Erythroblast (primary cell): ENCODE results near the gene CNTFR.

Source experiments
- GATA1 ChIP-seq: IDR thresholded peaks from 2 replicates; pipeline ENCODE4 v1.6.1; 2011; ENCODE audit warnings: low read depth, mild to moderate bottlenecking, control low read depth, low read length, moderate library complexity
- POLR2A ChIP-seq: IDR thresholded peaks from 2 replicates; pipeline ENCODE4 v1.6.1; 2011; ENCODE audit warnings: mild to moderate bottlenecking, low read length

DNA sequence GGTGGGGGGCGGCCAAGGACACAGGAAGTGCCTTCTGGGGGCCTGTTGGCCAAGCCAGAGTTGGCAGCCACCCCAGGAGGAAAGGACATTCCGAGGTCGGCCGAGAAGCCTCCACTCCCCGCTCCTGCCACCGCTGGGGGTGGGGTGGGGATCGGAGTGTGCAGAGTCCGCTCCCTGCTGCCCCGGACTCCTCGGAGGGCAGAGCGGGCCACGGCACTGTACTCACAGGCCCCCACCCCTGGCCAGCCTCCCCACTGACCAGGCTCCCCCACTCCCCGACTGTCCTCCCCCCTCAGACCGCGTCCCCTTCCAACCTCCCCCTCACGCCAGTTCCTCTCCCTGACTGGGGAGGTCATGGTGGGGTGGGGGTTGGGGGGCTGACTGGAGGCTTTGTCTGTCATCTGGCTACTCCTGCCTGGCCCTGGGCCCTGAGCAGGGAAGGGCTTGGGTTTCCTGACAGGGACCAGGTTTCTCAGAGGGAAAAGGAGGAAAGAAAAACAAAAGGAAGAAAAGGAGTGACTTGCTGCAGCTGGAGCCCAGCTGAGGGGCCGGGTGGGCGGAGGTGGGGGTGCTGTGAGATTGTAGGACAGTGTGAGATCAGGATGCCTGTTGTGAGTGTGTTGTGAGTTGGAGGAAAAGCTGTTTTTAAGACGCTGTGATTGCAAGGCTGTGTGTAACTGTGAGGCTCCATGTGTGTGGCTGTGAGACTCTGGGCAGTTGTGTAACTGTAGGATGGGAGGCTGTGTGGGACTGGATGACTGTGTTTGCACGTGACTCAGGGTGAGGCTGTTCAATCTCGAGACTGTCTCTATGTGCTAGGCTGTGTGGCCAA lies 29.7 kb downstream of the CNTFR start:
- TF ChIP-seq POLR2A, result no peak
- no peak for TF ChIP-seq GATA1
